ENCODE data around the gene EME1. TPM values are rescaled to one million over a fixed set of nuclear protein-coding genes. Genes with fewer than 3 reads are reported as not detected.

The EME1 gene
- total and polyA plus RNA-seq, 2 of the 8 experiments (the other 6 are each of a cell fraction or from before 2014, with no cell fraction given): 13.9 to 16.3 TPM

- TF ChIP-seq CHD7 (IDR thresholded peaks at IDR 0.05; ENCODE audit: insufficient replicate concordance, low read length) (no peak), BRCA1 (IDR thresholded peaks at IDR 0.05; ENCODE audit: low read depth, low read length) (no peak)
Measured at GRCh38 chr17:50424996-50425681, 52.1 kb downstream of the EME1 start (continued).

All from H1 (cell line).